ENCODE measurements around the gene TSC22D4. TPM values are rescaled to one million over a fixed set of nuclear protein-coding genes. Genes with fewer than 3 reads are reported as not detected.
"Not testable (repeated sequence)": the region's sequence is repeated elsewhere in the genome, so short reads cannot be mapped to it uniquely, and the experiment has no call there.

The TSC22D4 gene
- total RNA-seq, 1 experiment from 2014 or later: 68.8 TPM

DNA sequence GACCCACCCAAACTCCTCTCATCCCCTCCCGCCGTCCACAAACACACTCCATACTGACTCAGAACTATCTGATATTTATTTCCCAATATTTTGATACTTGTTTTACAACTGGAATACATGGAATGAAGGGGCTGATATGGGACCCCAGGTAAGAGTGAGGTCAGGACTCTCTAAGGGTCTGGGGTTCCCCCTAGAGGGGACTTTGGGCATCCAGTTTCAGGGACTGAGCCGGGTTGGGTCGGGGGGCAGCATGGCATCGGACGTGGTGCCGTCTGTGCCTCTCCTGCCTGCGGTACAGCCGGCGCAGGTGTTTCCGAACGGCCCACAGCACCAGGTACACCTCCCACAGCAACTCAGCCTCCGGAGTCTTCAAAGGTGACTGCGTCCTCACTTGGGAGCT lies 22.5 kb downstream of the TSC22D4 start:
- no peak overlapping the region for H3K4me3 ChIP-seq
- POLR2A ChIA-PET (ENCODE audit: unreplicated experiment): no interaction called here
- no peaks in the 10 kb centered on the region for H3K36me3 ChIP-seq (ENCODE audit: low read depth)
- no peaks in the 10 kb centered on the region for H3K4me1 ChIP-seq (replicated peaks; ENCODE audit: insufficient read depth)
- no peaks in the 10 kb centered on the region for H3K9me2 ChIP-seq (ENCODE audit: insufficient read depth)
- no peaks in the 10 kb centered on the region for H3K27me3 ChIP-seq (ENCODE audit: insufficient read depth, low read depth)
- DNase-seq: no peak
- H3K79me2 ChIP-seq (ENCODE audit: low read depth): no peaks in the 10 kb centered on the region
- H3K4me2 ChIP-seq: no peak overlapping the region
- no peaks in the 10 kb centered on the region for H4K20me1 ChIP-seq (ENCODE audit: insufficient read depth)
- no peak overlapping the region for H2AFZ ChIP-seq
- intact Hi-C loops (cut with micrococcal nuclease; ENCODE audit: unreplicated experiment): no loop called here
- H3K9me3 ChIP-seq (ENCODE audit: insufficient read depth, low read depth): no peaks in the 10 kb centered on the region
- H3F3A ChIP-seq (ENCODE audit: insufficient read depth, low read depth): peaks cover 8% of the 10 kb centered on the region; the same call in 1 of the 2 replicates
- BruUV-seq (replicated peaks): no TSS peak
- H3K27ac ChIP-seq: no peak overlapping the region
- CTCF ChIA-PET: interaction anchor here (0.6 kb wide), 1 partner anchor 83 kb away, joined by 3 read pairs; the partner anchor contains the start of gene AGFG2
- TF ChIP-seq EZH2 (IDR thresholded peaks at IDR 0.05; ENCODE audit: low read depth): no peak
- TF ChIP-seq, protein P1, sequence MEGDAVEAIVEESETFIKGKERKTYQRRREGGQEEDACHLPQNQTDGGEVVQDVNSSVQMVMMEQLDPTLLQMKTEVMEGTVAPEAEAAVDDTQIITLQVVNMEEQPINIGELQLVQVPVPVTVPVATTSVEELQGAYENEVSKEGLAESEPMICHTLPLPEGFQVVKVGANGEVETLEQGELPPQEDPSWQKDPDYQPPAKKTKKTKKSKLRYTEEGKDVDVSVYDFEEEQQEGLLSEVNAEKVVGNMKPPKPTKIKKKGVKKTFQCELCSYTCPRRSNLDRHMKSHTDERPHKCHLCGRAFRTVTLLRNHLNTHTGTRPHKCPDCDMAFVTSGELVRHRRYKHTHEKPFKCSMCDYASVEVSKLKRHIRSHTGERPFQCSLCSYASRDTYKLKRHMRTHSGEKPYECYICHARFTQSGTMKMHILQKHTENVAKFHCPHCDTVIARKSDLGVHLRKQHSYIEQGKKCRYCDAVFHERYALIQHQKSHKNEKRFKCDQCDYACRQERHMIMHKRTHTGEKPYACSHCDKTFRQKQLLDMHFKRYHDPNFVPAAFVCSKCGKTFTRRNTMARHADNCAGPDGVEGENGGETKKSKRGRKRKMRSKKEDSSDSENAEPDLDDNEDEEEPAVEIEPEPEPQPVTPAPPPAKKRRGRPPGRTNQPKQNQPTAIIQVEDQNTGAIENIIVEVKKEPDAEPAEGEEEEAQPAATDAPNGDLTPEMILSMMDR (conservative IDR thresholded peaks at IDR 0.05): no peak

DNA sequence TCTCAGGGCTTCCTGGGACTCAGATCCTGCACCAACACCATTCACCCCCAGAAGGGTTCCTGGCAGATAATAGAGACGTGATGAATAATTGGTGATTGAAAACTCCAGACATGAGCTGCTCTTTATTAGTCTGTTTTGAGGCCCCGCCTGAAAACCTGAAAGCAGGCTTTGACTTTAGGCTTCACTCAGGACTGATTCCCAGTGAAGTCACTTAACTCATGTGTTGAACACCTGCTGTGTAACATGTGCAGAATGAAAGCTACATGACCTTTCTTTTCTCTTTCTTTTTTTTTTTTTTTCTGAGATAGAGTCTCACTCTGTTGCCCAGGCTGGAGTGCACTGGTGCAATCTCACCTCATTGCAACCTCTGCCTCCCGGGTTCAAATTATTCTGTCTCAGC lies 23.8 kb downstream of the TSC22D4 start:
- Histone ChIP-seq H3K4me1 (replicated peaks; ENCODE audit: insufficient read depth) (no peaks in the 10 kb centered on the region), H3K27me3 (ENCODE audit: insufficient read depth, low read depth) (no peaks in the 10 kb centered on the region), H3K9me3 (ENCODE audit: insufficient read depth, low read depth) (no peaks in the 10 kb centered on the region), H4K20me1 (ENCODE audit: insufficient read depth) (no peaks in the 10 kb centered on the region), H3K36me3 (ENCODE audit: low read depth) (no peaks in the 10 kb centered on the region), H2AFZ (no peak overlapping the region), H3F3A (ENCODE audit: insufficient read depth, low read depth) (peaks cover 8% of the 10 kb centered on the region; the same call in 1 of the 2 replicates), H3K9me2 (ENCODE audit: insufficient read depth) (no peaks in the 10 kb centered on the region), H3K4me3 (no peak overlapping the region), H3K27ac (no peak overlapping the region), H3K79me2 (ENCODE audit: low read depth) (no peaks in the 10 kb centered on the region), H3K4me2 (no peak overlapping the region)
- TF ChIP-seq EZH2 (IDR thresholded peaks at IDR 0.05; ENCODE audit: low read depth): no peak
- TF ChIP-seq, protein P1 (conservative IDR thresholded peaks at IDR 0.05): no peak
- BruUV-seq (replicated peaks): no TSS peak
- no peak for DNase-seq
- ChIA-PET CTCF (interaction anchor here (0.6 to 0.9 kb wide), 4 partner anchors 8 to 431 kb away, joined by 3 to 7 read pairs (median 4); no protein-coding TSS in a partner anchor), POLR2A (ENCODE audit: unreplicated experiment) (interaction anchor here (0.5 to 0.6 kb wide), 4 partner anchors 18 to 154 kb away, joined by 3 to 7 read pairs (median 4); partner anchors contain the start of gene MEPCE)
- intact Hi-C loops (cut with micrococcal nuclease; ENCODE audit: unreplicated experiment): no loop called here

DNA sequence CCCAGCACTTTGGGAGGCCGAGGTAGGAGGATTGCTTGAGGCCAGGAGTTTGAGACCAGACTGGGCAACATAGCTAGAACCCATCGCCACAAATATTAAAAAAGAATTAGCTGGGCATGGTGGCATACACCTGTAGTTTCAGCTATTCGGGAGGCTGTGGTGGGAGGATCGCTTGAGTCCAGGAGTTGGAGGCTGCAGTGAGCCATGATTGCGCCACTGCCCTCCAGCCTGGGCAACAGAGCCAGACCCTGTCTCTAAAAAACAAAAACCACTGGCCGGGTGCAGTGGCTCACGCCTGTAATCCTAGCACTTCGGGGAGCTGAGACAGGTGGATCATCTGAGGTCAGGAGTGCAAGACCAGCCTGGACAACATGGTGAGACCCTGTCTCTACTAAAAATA lies 25.2 kb downstream of the TSC22D4 start:
- CTCF ChIA-PET; BruUV-seq (replicated peaks); POLR2A ChIA-PET (ENCODE audit: unreplicated experiment): not testable (repeated sequence)

DNA sequence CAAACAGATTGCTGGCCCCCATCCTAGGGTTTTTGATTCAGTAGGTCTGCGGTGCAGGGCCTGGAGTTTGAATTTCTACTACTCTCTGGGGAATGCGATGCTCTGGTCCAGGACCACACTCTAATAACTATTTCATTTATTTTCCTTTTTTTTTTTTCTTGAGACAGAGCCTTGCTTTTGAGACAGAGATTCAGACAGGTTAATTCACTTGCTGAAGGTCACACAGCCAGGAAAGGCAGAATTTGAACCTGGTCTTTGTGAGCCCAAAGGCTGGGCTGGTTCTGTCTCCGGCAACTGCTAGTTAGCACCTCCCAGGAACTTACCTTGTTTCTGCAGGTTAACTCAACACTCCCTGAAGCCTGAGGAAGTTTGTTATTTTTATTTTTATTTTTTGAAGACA lies 26.5 kb downstream of the TSC22D4 start:
- no peaks in the 10 kb centered on the region for H3K36me3 ChIP-seq (ENCODE audit: low read depth)
- peaks cover 6% of the 10 kb centered on the region; the same call in 1 of the 2 replicates for H3F3A ChIP-seq (ENCODE audit: insufficient read depth, low read depth)
- intact Hi-C loops (cut with micrococcal nuclease; ENCODE audit: unreplicated experiment): no loop called here
- POLR2A ChIA-PET (ENCODE audit: unreplicated experiment): no interaction called here
- no peaks in the 10 kb centered on the region for H3K27me3 ChIP-seq (ENCODE audit: insufficient read depth, low read depth)
- H3K27ac ChIP-seq: no peak overlapping the region
- no peak overlapping the region for H3K4me3 ChIP-seq
- CTCF ChIA-PET: interaction anchor here (0.6 kb wide), 1 partner anchor 320 kb away, joined by 5 read pairs; no protein-coding TSS in a partner anchor
- no peaks in the 10 kb centered on the region for H4K20me1 ChIP-seq (ENCODE audit: insufficient read depth)
- H3K4me2 ChIP-seq: no peak overlapping the region
- no peaks in the 10 kb centered on the region for H3K9me3 ChIP-seq (ENCODE audit: insufficient read depth, low read depth)
- no peak overlapping the region for H2AFZ ChIP-seq
- no peak for DNase-seq
- BruUV-seq (replicated peaks): no TSS peak
- no peaks in the 10 kb centered on the region for H3K79me2 ChIP-seq (ENCODE audit: low read depth)
- TF ChIP-seq, protein P1 (conservative IDR thresholded peaks at IDR 0.05): no peak
- H3K4me1 ChIP-seq (replicated peaks; ENCODE audit: insufficient read depth): no peaks in the 10 kb centered on the region
- no peaks in the 10 kb centered on the region for H3K9me2 ChIP-seq (ENCODE audit: insufficient read depth)

More for the DNA sequence above, 25.2 kb downstream of the TSC22D4 start:
- DNase-seq; H3K9me3 ChIP-seq (ENCODE audit: insufficient read depth, low read depth); H3K27ac ChIP-seq; H3K4me2 ChIP-seq; H4K20me1 ChIP-seq (ENCODE audit: insufficient read depth); H3K9me2 ChIP-seq (ENCODE audit: insufficient read depth); H3K4me3 ChIP-seq; H3K4me1 ChIP-seq (replicated peaks; ENCODE audit: insufficient read depth); H3K36me3 ChIP-seq (ENCODE audit: low read depth); intact Hi-C loops (cut with micrococcal nuclease; ENCODE audit: unreplicated experiment); H3K27me3 ChIP-seq (ENCODE audit: insufficient read depth, low read depth); H2AFZ ChIP-seq; H3K79me2 ChIP-seq (ENCODE audit: low read depth): not testable (repeated sequence)
- peaks cover 13% of the 10 kb centered on the region for H3F3A ChIP-seq (ENCODE audit: insufficient read depth, low read depth)
